ENCODE measurements around the gene PRICKLE2.

- TF ChIP-seq, protein P1, sequence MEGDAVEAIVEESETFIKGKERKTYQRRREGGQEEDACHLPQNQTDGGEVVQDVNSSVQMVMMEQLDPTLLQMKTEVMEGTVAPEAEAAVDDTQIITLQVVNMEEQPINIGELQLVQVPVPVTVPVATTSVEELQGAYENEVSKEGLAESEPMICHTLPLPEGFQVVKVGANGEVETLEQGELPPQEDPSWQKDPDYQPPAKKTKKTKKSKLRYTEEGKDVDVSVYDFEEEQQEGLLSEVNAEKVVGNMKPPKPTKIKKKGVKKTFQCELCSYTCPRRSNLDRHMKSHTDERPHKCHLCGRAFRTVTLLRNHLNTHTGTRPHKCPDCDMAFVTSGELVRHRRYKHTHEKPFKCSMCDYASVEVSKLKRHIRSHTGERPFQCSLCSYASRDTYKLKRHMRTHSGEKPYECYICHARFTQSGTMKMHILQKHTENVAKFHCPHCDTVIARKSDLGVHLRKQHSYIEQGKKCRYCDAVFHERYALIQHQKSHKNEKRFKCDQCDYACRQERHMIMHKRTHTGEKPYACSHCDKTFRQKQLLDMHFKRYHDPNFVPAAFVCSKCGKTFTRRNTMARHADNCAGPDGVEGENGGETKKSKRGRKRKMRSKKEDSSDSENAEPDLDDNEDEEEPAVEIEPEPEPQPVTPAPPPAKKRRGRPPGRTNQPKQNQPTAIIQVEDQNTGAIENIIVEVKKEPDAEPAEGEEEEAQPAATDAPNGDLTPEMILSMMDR (IDR thresholded peaks at IDR 0.05) = no peak
- TF ChIP-seq POLR2A (IDR thresholded peaks at IDR 0.05) = no peak
These were observed 22.1 kb downstream of the PRICKLE2 start for GRCh38 chr3:64203216-64203615.
